Astrocyte of the cerebellum (primary cell): ENCODE data around the gene SDHD.

Source experiments
- DNase-seq: peaks from one replicate; pipeline ENCODE4 v3.0.0-alpha.2; 2011; ENCODE audit warnings: low read depth
- H3K4me3 ChIP-seq: 2 replicates; pipeline ENCODE4 v1.5.1; 2011; ENCODE audit warnings: mild to moderate bottlenecking, low read depth, low read length, moderate library complexity
- in situ Hi-C: cut with HindIII; loops from 2 replicates; pipeline ENCODE4 v1.10.0; 2017; ENCODE audit warnings: low sequenced_read_pairs
- TF ChIP-seq, protein P1 (sequence below): IDR thresholded peaks from 2 replicates; pipeline ENCODE4 v1.5.1; 2012; ENCODE audit warnings: low read length, low read depth, moderate library complexity, mild to moderate bottlenecking; ENCODE audit errors: missing control alignments

The SDHD gene

DNA sequence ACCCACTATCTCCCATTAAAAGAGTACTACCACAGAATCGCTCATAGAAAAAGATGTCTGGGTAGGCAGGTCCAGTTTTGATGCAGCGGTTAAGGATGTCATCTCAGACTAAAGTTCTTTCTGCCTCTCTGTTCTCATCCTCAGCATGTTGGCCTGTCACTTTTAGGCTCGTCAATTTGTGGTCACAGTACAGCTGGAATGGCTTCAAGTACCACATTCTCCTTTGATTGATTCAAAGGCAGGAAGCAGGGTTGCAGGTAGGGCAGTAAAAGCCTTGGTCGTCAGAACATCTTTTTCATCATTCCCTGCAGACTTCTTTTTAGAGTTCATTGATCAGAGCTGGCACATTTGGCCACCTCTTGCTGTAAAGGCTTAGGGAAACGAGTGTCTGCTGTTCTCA lies 28.7 kb downstream of the SDHD start:
- H3K4me3 ChIP-seq = no peak overlapping the region
- in situ Hi-C loops = no loop called here
- TF ChIP-seq, protein P1, sequence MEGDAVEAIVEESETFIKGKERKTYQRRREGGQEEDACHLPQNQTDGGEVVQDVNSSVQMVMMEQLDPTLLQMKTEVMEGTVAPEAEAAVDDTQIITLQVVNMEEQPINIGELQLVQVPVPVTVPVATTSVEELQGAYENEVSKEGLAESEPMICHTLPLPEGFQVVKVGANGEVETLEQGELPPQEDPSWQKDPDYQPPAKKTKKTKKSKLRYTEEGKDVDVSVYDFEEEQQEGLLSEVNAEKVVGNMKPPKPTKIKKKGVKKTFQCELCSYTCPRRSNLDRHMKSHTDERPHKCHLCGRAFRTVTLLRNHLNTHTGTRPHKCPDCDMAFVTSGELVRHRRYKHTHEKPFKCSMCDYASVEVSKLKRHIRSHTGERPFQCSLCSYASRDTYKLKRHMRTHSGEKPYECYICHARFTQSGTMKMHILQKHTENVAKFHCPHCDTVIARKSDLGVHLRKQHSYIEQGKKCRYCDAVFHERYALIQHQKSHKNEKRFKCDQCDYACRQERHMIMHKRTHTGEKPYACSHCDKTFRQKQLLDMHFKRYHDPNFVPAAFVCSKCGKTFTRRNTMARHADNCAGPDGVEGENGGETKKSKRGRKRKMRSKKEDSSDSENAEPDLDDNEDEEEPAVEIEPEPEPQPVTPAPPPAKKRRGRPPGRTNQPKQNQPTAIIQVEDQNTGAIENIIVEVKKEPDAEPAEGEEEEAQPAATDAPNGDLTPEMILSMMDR = no peak
- DNase-seq = no peak

GRCh38 chr11:112118176-112118575 lies 31.5 kb downstream of the SDHD start:
- TF ChIP-seq, protein P1 = no peak
- in situ Hi-C loops = no loop called here
- H3K4me3 ChIP-seq = no peak overlapping the region
- DNase-seq = no peak

DNA sequence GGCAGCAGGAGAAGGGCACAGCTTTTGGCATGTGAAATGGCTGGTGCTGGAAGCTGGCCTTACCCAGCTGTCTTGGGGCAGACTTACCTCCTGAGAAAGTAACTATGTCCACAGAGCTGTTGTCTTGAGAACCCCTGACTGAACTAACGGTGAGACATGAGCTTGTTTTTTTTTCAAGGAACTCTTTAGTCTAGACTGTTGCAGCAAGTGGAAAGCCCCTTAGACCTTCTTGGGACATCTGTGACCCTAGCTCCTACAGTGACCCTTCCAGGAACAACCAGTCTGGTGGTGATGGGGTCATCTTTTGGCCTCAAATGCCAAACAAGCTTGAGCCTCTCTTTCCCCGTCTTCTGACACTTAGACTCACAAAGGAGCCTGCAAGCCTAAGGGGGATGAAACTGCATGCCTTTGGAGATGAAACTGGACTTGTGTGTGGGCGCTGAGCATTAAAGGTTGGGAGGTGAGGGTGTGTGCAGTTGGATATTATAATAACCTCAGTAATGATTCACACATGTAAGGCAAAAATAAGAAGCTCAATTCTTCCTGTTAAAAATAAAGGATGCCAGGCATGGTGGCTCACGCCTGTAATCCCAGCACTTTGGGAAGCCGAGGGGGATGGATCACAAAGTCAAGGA lies 35.4 kb downstream of the SDHD start:
- no peak overlapping the region for H3K4me3 ChIP-seq
- DNase-seq = no peak
- in situ Hi-C loops = no loop called here
- TF ChIP-seq, protein P1 = no peak

- DNase-seq = no peak
- H3K4me3 ChIP-seq = no peak overlapping the region
- in situ Hi-C loops = no loop called here
- TF ChIP-seq, protein P1 = no peak
Measured at GRCh38 chr11:112123129-112123528, 36.5 kb downstream of the SDHD start.

- TF ChIP-seq, protein P1 = no peak
- DNase-seq = no peak
- in situ Hi-C loops = no loop called here
- H3K4me3 ChIP-seq = no peak overlapping the region
Measured at GRCh38 chr11:112127056-112127455, 40.4 kb downstream of the SDHD start.

- H3K4me3 ChIP-seq = no peak overlapping the region
- in situ Hi-C loops = no loop called here
- TF ChIP-seq, protein P1 = no peak
- peak; percentile 40 for DNase-seq
Measured at GRCh38 chr11:112128483-112129121, 41.9 kb downstream of the SDHD start.

GRCh38 chr11:112129656-112130055 lies 43.0 kb downstream of the SDHD start:
- in situ Hi-C loops = no loop called here

More at GRCh38 chr11:112129656-112130055, 43.0 kb downstream of the SDHD start:
- TF ChIP-seq, protein P1 = no peak
- no peak overlapping the region for H3K4me3 ChIP-seq
- DNase-seq = no peak
